T1000 (cell line): Measurements from ENCODE around the gene GLS2.
"Not testable (repeated sequence)": the region's sequence is repeated elsewhere in the genome, so short reads cannot be mapped to it uniquely, and the experiment has no call there.

Source experiments
- DNase-seq: peaks from one replicate; lab custom pipeline; 2025; ENCODE audit warnings: mixed read lengths; lab: John Stamatoyannopoulos, UW

Gene GLS2

DNA sequence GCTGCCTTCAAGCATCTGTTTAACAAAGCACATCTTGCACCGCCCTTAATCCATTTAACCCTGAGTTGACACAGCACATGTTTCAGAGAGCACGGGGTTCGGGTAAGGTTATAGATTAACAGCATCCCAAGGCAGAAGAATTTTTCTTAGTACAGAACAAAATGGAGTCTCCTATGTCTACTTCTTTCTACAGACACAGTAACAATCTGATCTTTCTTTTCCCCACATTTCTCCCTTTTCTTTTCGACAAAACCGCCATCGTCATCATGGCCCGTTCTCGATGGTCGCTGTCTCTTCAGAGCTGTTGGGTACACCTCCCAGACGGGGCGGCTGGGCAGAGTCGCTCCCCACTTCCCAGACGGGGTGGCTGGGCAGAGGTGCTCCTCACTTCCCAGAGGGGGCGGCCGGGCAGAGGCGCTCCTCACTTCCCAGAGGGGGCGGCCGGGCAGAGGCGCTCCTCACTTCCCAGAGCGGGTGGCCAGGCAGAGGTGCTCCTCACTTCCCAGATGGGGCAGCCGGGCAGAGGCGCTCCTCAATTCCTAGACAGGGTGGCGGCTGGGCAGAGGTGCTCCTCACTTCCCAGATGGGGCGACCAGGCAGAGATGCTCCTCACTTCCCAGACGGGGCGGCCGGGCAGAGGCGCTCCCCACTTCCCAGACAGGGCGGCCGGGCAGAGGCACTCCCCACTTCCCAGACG is 5.6 kb upstream of the GLS2 start:
- not testable (repeated sequence) for DNase-seq

DNA sequence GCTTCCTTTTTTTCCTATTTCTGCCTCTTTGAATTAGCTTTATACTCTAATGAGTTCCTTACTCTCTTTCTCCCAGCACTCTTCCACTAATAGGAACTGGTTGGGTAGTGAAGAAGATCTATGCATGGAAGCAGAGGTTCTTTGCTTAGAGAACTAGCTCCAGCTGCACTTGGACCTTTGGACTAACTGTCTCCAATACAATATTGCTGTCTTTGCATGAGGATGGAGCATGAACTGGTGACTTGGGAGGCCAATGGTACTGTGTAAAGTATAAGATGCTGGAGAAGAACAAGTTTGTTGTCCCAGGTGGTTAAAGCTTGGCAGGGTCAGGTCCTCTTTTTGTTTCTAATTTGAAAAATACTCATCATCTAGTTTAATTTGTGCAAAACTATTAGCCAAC is 2.4 kb upstream of the GLS2 start:
- no peak for DNase-seq

- DNase-seq, result no peak
Measured at GRCh38 chr12:56487448-56488040, 417 bp downstream of the GLS2 start.

GRCh38 chr12:56486694-56487093 is 1.3 kb downstream of the GLS2 start:
- DNase-seq, result no peak

DNA sequence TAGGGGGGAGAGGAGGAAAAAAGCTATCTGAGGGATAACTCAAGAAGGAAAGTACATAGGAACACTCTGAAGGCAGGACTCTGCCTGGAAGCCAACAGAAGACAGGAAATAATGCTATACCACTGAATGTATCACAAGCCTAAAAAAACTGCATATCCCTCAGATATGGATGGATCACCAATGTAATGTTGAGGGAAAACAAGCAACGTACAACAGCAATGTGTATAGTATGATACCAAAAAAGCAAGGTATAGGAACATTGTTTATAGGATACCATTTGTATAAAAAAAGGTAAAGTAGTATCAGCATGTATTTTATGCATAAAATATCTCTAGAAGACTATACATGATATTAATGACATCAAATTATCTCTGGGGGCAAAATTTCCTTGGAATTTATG is 3.4 kb downstream of the GLS2 start:
- DNase-seq, result no peak

GRCh38 chr12:56479625-56480024 is 8.3 kb downstream of the GLS2 start:
- no peak for DNase-seq

DNA sequence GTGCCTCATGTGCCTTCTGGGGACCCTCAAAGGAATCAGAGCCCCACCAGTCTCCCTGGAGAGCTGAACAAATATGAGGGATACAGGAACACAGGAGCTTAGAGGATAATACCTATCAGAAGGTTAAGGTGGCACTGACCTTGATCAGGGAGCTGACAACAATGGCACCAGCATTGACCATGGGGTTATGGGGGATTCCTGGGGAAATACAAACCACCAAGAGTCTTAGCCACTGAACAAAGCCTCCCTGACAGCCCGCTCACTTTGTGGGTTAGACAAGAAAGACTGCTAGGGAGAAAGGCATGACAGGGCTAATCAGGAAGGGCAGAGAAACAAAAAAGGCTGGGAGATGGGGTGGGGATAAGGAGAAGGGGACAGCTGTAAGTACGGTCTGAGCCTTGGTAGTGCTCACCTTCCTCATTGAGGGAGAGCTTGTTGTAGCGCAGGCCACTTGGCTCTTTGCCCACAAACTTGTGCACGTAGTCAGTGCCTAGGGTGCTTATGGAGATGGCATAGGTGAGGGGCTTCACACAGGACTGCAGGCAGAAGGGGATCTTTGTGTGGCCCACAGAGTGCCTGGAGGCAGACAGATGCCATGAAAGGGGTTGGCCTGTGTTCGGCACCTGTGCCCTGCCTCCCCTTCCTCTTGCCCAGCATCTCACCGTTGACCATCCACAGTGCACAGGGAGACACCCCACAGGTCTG is 10.3 kb downstream of the GLS2 start:
- no peak for DNase-seq

DNA sequence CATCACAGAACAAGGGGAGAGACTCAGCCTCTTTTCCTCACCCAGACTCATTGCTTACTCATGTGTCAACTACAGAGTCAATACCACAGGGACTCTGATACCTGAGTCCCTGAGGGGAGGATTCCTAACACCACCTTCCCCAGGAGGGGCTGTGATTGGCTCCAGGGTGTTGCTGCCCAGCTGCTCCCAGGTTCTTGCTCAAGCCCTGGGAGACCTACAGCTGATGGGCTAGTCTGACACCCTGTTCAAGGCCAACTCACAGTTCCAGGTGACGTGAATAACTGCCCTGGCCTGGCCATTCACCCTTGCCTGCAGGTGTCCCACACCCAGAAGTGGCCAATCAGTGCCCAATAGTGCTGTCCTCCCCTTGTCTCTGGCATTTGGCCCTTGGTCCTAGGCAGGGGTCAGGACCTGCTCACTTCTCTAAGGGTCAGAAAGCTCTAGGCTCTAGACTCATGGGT is 11.0 kb downstream of the GLS2 start:
- DNase-seq, result no peak

- DNase-seq, result no peak
Measured at GRCh38 chr12:56476143-56476542, 11.8 kb downstream of the GLS2 start.

- no peak for DNase-seq
Measured at GRCh38 chr12:56474389-56474788, 13.6 kb downstream of the GLS2 start.

DNA sequence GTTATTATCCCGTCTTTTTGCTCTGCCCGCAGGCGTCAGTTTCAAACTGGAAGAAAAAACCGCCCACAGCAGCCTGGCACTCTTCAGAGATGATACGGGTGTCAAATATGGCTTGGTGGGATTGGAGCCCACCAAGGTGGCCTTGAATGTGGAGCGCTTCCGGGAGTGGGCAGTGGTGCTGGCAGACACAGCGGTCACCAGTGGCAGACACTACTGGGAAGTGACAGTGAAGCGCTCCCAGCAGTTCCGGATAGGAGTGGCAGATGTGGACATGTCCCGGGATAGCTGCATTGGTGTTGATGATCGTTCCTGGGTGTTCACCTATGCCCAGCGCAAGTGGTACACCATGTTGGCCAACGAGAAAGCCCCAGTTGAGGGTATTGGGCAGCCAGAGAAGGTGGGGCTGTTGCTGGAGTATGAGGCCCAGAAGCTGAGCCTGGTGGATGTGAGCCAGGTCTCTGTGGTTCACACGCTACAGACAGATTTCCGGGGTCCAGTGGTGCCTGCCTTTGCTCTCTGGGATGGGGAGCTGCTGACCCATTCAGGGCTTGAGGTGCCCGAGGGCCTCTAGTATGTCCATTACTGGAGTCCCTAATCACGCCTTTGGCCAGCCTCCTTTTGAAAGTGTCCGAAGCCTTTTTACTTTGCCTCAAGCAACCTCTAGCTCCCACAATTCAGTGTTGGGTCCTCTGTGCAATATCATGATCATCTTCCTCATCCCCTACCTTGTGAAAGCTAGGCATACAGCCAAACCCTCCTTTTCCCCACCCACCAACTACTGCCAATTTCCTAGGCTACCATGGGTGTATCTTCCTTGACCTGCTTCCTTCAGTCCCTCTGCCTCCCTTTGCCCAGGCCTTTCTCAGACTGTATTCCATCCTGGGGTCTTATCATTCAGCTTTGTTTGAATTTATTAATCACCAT is 18.7 kb downstream of the GLS2 start:
- DNase-seq, result no peak

GRCh38 chr12:56468216-56469006 is 19.6 kb downstream of the GLS2 start, which contains the start of gene SPRYD4:
Gene SPRYD4, plus strand, starts transcription at chr12:56468578. Its CDS starts 14 bp downstream, at chr12:56468592.
- peak; percentile 81 for DNase-seq

- DNase-seq, result no peak
Measured at GRCh38 chr12:56462565-56462964, 25.4 kb downstream of the GLS2 start.

DNA sequence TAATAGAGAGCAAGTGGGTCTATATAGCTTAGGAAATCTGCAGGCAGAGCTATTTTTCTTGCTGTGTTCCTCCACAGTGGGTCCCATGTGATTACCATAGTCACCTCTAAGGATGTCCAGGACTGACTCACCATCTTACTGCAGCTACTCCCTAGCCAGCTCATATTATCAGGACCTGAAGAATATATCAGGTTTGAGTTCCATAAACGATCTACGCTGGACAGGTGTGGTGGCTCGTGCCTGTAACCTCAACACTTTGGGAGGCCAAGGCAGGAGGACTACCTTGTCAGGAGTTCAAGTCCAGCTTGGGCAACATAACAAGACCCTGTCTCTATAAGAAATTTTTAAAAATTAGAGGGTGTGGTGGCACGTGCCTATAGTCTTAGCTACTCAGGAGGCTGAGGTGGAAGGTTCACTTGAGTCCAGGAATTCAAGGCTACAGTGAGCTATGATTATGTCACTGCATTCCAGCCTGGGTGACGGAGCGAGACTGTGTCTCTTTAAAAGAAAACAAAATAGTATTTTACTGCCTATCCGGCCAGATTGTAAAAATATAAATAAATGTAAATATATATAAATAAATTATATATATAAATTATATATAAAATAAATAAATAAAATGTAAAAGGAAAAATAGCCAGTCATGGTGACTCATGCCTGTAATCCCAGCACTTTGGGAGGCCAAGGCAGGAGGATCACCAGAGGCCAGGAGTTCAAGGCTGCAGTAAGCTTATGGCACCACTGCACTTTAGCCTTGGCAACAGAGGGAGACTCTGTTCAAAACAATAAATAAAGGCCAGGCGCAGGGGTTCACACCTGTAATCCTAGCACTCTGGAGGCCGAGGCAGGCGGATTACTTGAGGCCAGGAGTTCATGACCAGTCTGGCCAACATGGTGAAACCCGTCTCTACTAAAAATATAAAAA is 26.5 kb downstream of the GLS2 start:
- DNase-seq, result no peak

GRCh38 chr12:56457817-56458216 is 30.1 kb downstream of the GLS2 start:
- DNase-seq, result no peak

GRCh38 chr12:56454557-56454956 is 33.4 kb downstream of the GLS2 start, which contains the start of gene MIP:
Gene MIP, minus strand, starts transcription at chr12:56454657. Its CDS starts 44 bp downstream, at chr12:56454613.
- DNase-seq, result no peak

GRCh38 chr12:56451147-56451546 is 36.8 kb downstream of the GLS2 start:
- no peak for DNase-seq

DNA sequence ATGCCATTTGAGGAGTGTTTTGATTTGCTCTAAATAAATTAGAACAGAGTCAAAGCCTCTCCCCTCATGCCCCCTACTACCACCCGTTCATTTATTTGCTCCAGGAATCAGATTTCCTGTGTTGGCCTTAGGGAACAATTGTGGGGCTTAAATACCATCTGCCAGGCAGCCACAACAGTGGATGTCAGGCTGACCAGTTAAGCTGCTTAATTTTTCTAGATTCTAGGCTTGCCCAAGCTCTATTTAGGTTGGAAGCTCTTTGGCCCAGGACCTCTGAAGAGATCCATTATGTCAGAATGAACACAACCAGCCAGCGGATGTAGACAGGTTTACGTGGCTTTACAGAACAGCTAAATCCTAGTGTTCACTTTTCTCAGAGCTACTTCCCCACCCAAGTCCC is 37.7 kb downstream of the GLS2 start:
- DNase-seq, result no peak

DNA sequence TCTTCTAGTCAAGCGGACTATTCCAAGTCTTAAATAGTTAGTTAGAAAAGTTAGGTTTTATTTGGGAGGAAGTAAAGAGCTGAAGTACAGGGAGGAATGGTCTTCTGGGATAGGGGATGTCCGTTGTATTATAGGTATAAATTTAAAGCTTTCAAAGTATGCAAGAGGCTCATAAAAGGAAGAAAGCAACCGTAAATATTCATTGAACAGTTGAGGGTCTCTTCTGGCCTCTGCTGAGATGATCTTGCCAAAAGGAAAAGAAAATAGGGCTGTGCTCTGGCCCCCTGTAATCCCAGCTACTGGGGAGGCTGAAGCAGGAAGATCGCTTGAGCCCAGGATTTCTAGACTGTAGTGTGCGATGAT is 38.4 kb downstream of the GLS2 start:
- no peak for DNase-seq
